OCI-LY7 (cell line): ENCODE data around the gene ARHGEF4. TPM values are rescaled to one million over a fixed set of nuclear protein-coding genes. Genes with fewer than 3 reads are reported as not detected.

Experiments
- BruUV-seq: library from RNA; stranded (reverse); fragments of 400-500 nt; replicated peaks from 2 replicates; lab custom pipeline; 2021; lab: Mats Ljungman, UMichigan
- CTCF ChIA-PET: fragments of 300-600 bp; sonication (Branson Sonifier 250); formaldehyde crosslinking; loops from one replicate; lab custom pipeline; 2022; ENCODE audit warnings: antibody characterized with exemption; ENCODE audit not compliant: unreplicated experiment; lab: Charles Lee
- POLR2A ChIA-PET: fragments of 300-600 bp; sonication (Branson Sonifier 250); formaldehyde crosslinking; loops from one replicate; lab custom pipeline; 2022; ENCODE audit warnings: antibody characterized with exemption; lab: Charles Lee
- DNase-seq: peaks from one replicate; pipeline ENCODE4 v3.0.0-alpha.2; 2015; ENCODE audit warnings: low spot score
- H2AFZ ChIP-seq: fragments of 200-600 bp; sonication (generic), shearing (Covaris generic); 2 replicates; pipeline ENCODE4 v1.6.1; 2014; ENCODE audit warnings: mild to moderate bottlenecking, antibody characterized with exemption, low read length, moderate library complexity
- H3K27ac ChIP-seq: fragments of 200-600 bp; sonication (generic); 2 replicates; pipeline ENCODE4 v1.5.1; 2014; ENCODE audit warnings: mixed run types, low read depth, mild to moderate bottlenecking, moderate library complexity, low read length, inconsistent platforms; ENCODE audit not compliant: poor library complexity, severe bottlenecking
- H3K36me3 ChIP-seq: fragments of 200-600 bp; sonication (generic); 2 replicates; pipeline ENCODE4 v1.6.1; 2014; ENCODE audit warnings: mild to moderate bottlenecking, antibody characterized with exemption, low read length, moderate library complexity, mixed read lengths; ENCODE audit not compliant: insufficient read depth
- H3K4me1 ChIP-seq: fragments of 200-600 bp; sonication (generic); 2 replicates; pipeline ENCODE4 v1.5.1; 2014; ENCODE audit warnings: mild to moderate bottlenecking, low read length; ENCODE audit not compliant: insufficient read depth, poor library complexity, severe bottlenecking
- H3K4me2 ChIP-seq: fragments of 200-600 bp; sonication (generic); 2 replicates; pipeline ENCODE4 v1.6.1; 2014; ENCODE audit warnings: mild to moderate bottlenecking, low read length
- H3K4me3 ChIP-seq: fragments of 200-600 bp; sonication (generic); 2 replicates; pipeline ENCODE4 v1.5.1; 2014; ENCODE audit warnings: mild to moderate bottlenecking, low read depth, low read length; ENCODE audit not compliant: poor library complexity, severe bottlenecking
- H3K79me2 ChIP-seq: fragments of 200-600 bp; sonication (generic); 2 replicates; pipeline ENCODE4 v1.6.1; 2016; ENCODE audit warnings: low read depth, mild to moderate bottlenecking, low read length, moderate library complexity, mixed read lengths; ENCODE audit not compliant: insufficient read depth
- H3K9me2 ChIP-seq: fragments of 200-600 bp; sonication (generic); 2 replicates; pipeline ENCODE4 v1.6.1; 2016; ENCODE audit warnings: mild to moderate bottlenecking, low read length, mixed read lengths; ENCODE audit not compliant: insufficient read depth
- H3K9me3 ChIP-seq: fragments of 200-600 bp; sonication (generic); 2 replicates; pipeline ENCODE4 v1.6.1; 2014; ENCODE audit warnings: mild to moderate bottlenecking, mixed run types, low read length, mixed read lengths
- H4K20me1 ChIP-seq: fragments of 200-600 bp; sonication (generic); 2 replicates; pipeline ENCODE4 v1.6.1; 2014; ENCODE audit warnings: mild to moderate bottlenecking, antibody characterized with exemption, low read length, moderate library complexity, mixed read lengths; ENCODE audit not compliant: insufficient read depth
- CTCF ChIP-seq: fragments of 200-600 bp; sonication (generic); conservative IDR thresholded peaks from 2 replicates; pipeline ENCODE4 v1.5.1; 2014; ENCODE audit warnings: mild to moderate bottlenecking, antibody characterized with exemption, low read length, moderate library complexity, mixed read lengths
- EZH2phosphoT487 ChIP-seq: fragments of 200-600 bp; sonication (generic); IDR thresholded peaks from 2 replicates; pipeline ENCODE4 v1.6.1; 2018; ENCODE audit warnings: low read depth, borderline replicate concordance, mild to moderate bottlenecking, mixed run types, antibody characterized with exemption, low read length, moderate library complexity, mixed read lengths
- intact Hi-C: fragments of 100-400 bp; cut with micrococcal nuclease; formaldehyde crosslinking; loops from one replicate; pipeline ENCODE4 v1.10.0; 2022; ENCODE audit not compliant: unreplicated experiment
- total RNA-seq, 2 experiments: library from RNA; depleted of rRNA in 1 of 2; stranded (reverse); fragments of >200 nt in 1 of 2; shearing (Covaris generic) in 1 of 2; gene quantifications; 2 replicates each; pipeline ENCODE4 v1.2.3, GENCODE V29; 2014 to 2022

The ARHGEF4 gene
- total RNA-seq, 2 experiments from 2014 or later, result 1.1 to 1.7 TPM

- Histone ChIP-seq H3K9me3 (no peaks in the 10 kb centered on the region), H3K4me1 (no peaks in the 10 kb centered on the region), H3K9me2 (no peaks in the 10 kb centered on the region), H3K27ac (no peak overlapping the region), H3K36me3 (no peaks in the 10 kb centered on the region), H2AFZ (no peak overlapping the region), H3K79me2 (no peaks in the 10 kb centered on the region), H4K20me1 (no peaks in the 10 kb centered on the region), H3K4me3 (no peak overlapping the region), H3K4me2 (no peak overlapping the region)
- no peak for DNase-seq
- ChIA-PET POLR2A (no interaction called here), CTCF (no interaction called here)
- intact Hi-C loops, result no loop called here
- TF ChIP-seq CTCF (no peak), EZH2phosphoT487 (no peak)
- BruUV-seq, result no TSS peak
Observed at GRCh38 chr2:130975729-130976128, 139.0 kb downstream of the ARHGEF4 start.

- no peaks in the 10 kb centered on the region for H3K79me2 ChIP-seq
- ChIA-PET CTCF (no interaction called here), POLR2A (no interaction called here)
- intact Hi-C loops, result no loop called here
- no peak overlapping the region for H2AFZ ChIP-seq
- DNase-seq, result no peak
- H3K4me1 ChIP-seq, result no peaks in the 10 kb centered on the region
- H3K4me2 ChIP-seq, result no peak overlapping the region
- H3K9me3 ChIP-seq, result no peaks in the 10 kb centered on the region
- H3K36me3 ChIP-seq, result no peaks in the 10 kb centered on the region
- no TSS peak for BruUV-seq
- no peak overlapping the region for H3K4me3 ChIP-seq
- no peak overlapping the region for H3K27ac ChIP-seq
- H4K20me1 ChIP-seq, result no peaks in the 10 kb centered on the region
- TF ChIP-seq CTCF (no peak), EZH2phosphoT487 (no peak)
- no peaks in the 10 kb centered on the region for H3K9me2 ChIP-seq
Observed at GRCh38 chr2:130976591-130977237, 140.0 kb downstream of the ARHGEF4 start.

GRCh38 chr2:130977461-130978050 lies 140.8 kb downstream of the ARHGEF4 start:
- no peak for TF ChIP-seq EZH2phosphoT487
- TF ChIP-seq CTCF, result no peak
- Histone ChIP-seq H3K4me2 (no peak overlapping the region), H3K79me2 (no peaks in the 10 kb centered on the region), H3K9me2 (no peaks in the 10 kb centered on the region), H3K4me3 (no peak overlapping the region), H3K27ac (no peak overlapping the region), H2AFZ (no peak overlapping the region), H3K4me1 (no peaks in the 10 kb centered on the region), H3K36me3 (no peaks in the 10 kb centered on the region), H4K20me1 (no peaks in the 10 kb centered on the region), H3K9me3 (no peaks in the 10 kb centered on the region)
- intact Hi-C loops, result no loop called here
- BruUV-seq, result no TSS peak
- no peak for DNase-seq
- POLR2A ChIA-PET, result no interaction called here
- CTCF ChIA-PET, result no interaction called here
